Measurements from ENCODE around the gene RPF1. TPM values are rescaled to one million over a fixed set of nuclear protein-coding genes. Genes with fewer than 3 reads are reported as not detected.

The RPF1 gene
- total RNA-seq, 5 donors from 2014 or later (not counting 1 experiment from before 2014, with no cell fraction given), result 40.8 to 52.1 (median 43.6) TPM

- Histone ChIP-seq H3K4me3 (ENCODE audit: control insufficient read depth in 1 of 2, extremely low read depth in 1 of 2, low read length in 1 of 2) (no peak overlapping the region), H3K27me3 (replicated peaks in 1 of 2; ENCODE audit: control insufficient read depth in 2 of 2, extremely low read depth in 1 of 2, insufficient read depth in 2 of 2, low read length in 1 of 2) (peaks cover 0 to 10% of the 10 kb centered on the region in 2 experiments), H3K9me3 (no peaks in the 10 kb centered on the region), H3K4me1 (ENCODE audit: control insufficient read depth in 1 of 2, extremely low read depth in 1 of 2, insufficient read depth in 2 of 2, low read length in 2 of 2) (peaks cover 16 to 18% of the 10 kb centered on the region in 2 experiments), H3K27ac (ENCODE audit: low read length) (no peak overlapping the region), H3K36me3 (ENCODE audit: control insufficient read depth in 2 of 2, extremely low read depth in 1 of 2, insufficient read depth in 1 of 2, low read length in 1 of 2) (peaks cover 0 to 28% of the 10 kb centered on the region in 2 donors)
- no peak overlapping the region for H3K27ac Mint-ChIP-seq
- H3K4me1 Mint-ChIP-seq, result peaks cover 51 to 55% (median 54%) of the 10 kb centered on the region in 3 donors
- H3K9me3 Mint-ChIP-seq, result peaks cover 4 to 15% (median 5%) of the 10 kb centered on the region in 3 donors
- ATAC-seq (replicated peaks in 1 of 4), result no peak
- CTCF ChIA-PET, result interaction anchor here (0.6 to 2.0 kb wide), 15 partner anchors 14 to 464 kb away, joined by 3 to 10 read pairs (median 4); partner anchors contain the start of genes GNG5 (in 1 of the 2), PRKACB (in 1 of the 2) and SPATA1 (in 1 of the 2)
- peaks cover 44% of the 10 kb centered on the region for H3K36me3 Mint-ChIP-seq
- peaks cover 11 to 18% of the 10 kb centered on the region in 2 donors for H3K27me3 Mint-ChIP-seq
- no peak for DNase-seq
- WGBS (ENCODE audit: insufficient coverage), result no CpG with 5 or more reads among the region's 4 CpGs
- peak overlapping the region; percentile 95 to 98 (median 96) for H3K4me3 Mint-ChIP-seq
- POLR2A ChIA-PET, result interaction anchor here (0.6 to 1.9 kb wide), 13 partner anchors 14 to 336 kb away, joined by 3 to 13 read pairs (median 3); partner anchors contain the start of genes CTBS (in 1 of the 2) and PRKACB (in 1 of the 2)
These were observed 1.6 kb downstream of the RPF1 start for GRCh38 chr1:84480650-84481049.

GRCh38 chr1:84481317-84481716 is 2.3 kb downstream of the RPF1 start:
- Histone ChIP-seq H3K4me1 (ENCODE audit: control insufficient read depth in 1 of 2, extremely low read depth in 1 of 2, insufficient read depth in 2 of 2, low read length in 2 of 2) (peaks cover 16 to 18% of the 10 kb centered on the region in 2 experiments), H3K4me3 (ENCODE audit: control insufficient read depth in 1 of 2, extremely low read depth in 1 of 2, low read length in 1 of 2) (no peak overlapping the region), H3K9me3 (no peaks in the 10 kb centered on the region), H3K27ac (ENCODE audit: low read length) (no peak overlapping the region), H3K27me3 (replicated peaks in 1 of 2; ENCODE audit: control insufficient read depth in 2 of 2, extremely low read depth in 1 of 2, insufficient read depth in 2 of 2, low read length in 1 of 2) (peaks cover 0 to 9% of the 10 kb centered on the region in 2 experiments), H3K36me3 (ENCODE audit: control insufficient read depth in 2 of 2, extremely low read depth in 1 of 2, insufficient read depth in 1 of 2, low read length in 1 of 2) (peaks cover 0 to 32% of the 10 kb centered on the region in 2 donors)
- DNase-seq (no peak), ATAC-seq (replicated peaks in 1 of 4) (no peak)
- H3K27me3 Mint-ChIP-seq, result peaks cover 8 to 13% of the 10 kb centered on the region in 2 donors
- no CpG with 5 or more reads among the region's 2 CpGs for WGBS (ENCODE audit: insufficient coverage)
- POLR2A ChIA-PET, result interaction anchor here in 1 of 2 donors (1.0 to 1.1 kb wide), 2 partner anchors 10 to 22 kb away, joined by 3 to 5 read pairs; no protein-coding TSS in a partner anchor
- H3K36me3 Mint-ChIP-seq, result peaks cover 49% of the 10 kb centered on the region
- H3K4me1 Mint-ChIP-seq, result peaks cover 58 to 62% (median 59%) of the 10 kb centered on the region in 3 donors
- peaks cover 4 to 18% (median 5%) of the 10 kb centered on the region in 3 donors for H3K9me3 Mint-ChIP-seq
- CTCF ChIA-PET, result interaction anchor here (0.5 to 2.0 kb wide), 8 partner anchors 25 to 464 kb away, joined by 3 to 7 read pairs (median 4); partner anchors contain the start of genes SPATA1 (in 2 of the 2), GNG5 (in 1 of the 2) and PRKACB (in 1 of the 2)
- H3K27ac Mint-ChIP-seq, result no peak overlapping the region
- peak overlapping the region; percentile 54 to 96 (median 58) for H3K4me3 Mint-ChIP-seq

DNA sequence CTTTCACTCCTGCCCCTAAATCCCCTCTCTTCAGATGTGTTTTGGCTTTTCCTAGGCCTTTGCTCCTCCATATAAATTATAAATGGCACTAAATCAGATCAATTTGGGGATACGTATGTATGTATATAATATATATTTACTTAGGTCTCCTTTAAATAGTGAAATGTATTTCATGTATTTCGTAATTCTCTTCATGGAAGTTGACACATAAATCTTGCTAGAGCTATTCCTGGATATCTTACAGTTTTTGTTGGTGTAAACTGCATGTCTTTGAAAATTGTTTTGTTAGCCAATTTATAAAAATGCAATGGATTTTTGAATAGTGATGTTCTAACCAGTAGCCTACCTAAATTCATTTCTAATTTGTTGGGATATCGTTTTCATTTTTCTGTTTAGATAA is 9.0 kb downstream of the RPF1 start:
- Mint-ChIP-seq H3K9me3 (peaks cover 0 to 3% (median 0%) of the 10 kb centered on the region in 3 donors), H3K27me3 (no peaks in the 10 kb centered on the region), H3K4me3 (no peak overlapping the region), H3K27ac (no peak overlapping the region), H3K4me1 (peaks cover 47 to 54% (median 52%) of the 10 kb centered on the region in 3 donors), H3K36me3 (peaks cover 53% of the 10 kb centered on the region)
- Histone ChIP-seq H3K4me3 (ENCODE audit: control insufficient read depth in 1 of 2, extremely low read depth in 1 of 2, low read length in 1 of 2) (no peak overlapping the region), H3K9me3 (no peaks in the 10 kb centered on the region), H3K27ac (ENCODE audit: low read length) (no peak overlapping the region), H3K4me1 (ENCODE audit: control insufficient read depth in 1 of 2, extremely low read depth in 1 of 2, insufficient read depth in 2 of 2, low read length in 2 of 2) (no peaks in the 10 kb centered on the region), H3K36me3 (ENCODE audit: control insufficient read depth in 2 of 2, extremely low read depth in 1 of 2, insufficient read depth in 1 of 2, low read length in 1 of 2) (peaks cover 0 to 65% of the 10 kb centered on the region in 2 donors), H3K27me3 (replicated peaks in 1 of 2; ENCODE audit: control insufficient read depth in 2 of 2, extremely low read depth in 1 of 2, insufficient read depth in 2 of 2, low read length in 1 of 2) (no peaks in the 10 kb centered on the region)
- DNase-seq (no peak), ATAC-seq (replicated peaks in 1 of 4) (no peak)
- POLR2A ChIA-PET, result no interaction called here
- CTCF ChIA-PET, result no interaction called here
- WGBS (ENCODE audit: insufficient coverage), result no CpG with 5 or more reads among the region's 3 CpGs

DNA sequence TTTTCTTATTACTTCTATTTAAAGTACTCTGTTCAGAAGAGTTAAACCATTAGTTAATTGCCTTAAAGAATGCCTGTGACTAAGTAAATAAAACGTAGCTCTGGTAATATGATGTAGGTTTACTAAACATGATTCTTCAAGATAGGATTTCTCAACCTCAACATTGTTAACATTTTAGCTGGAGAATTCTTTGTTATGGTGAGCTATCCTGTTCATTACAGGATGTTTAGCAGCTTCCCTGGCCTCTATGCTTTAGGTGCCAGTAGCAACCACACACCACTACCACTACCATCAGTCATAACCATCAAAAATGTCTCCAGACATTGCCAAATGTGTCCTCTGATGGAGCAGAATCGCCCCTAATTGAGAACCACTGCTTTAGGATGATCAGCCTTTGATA is 10.7 kb downstream of the RPF1 start:
- Mint-ChIP-seq H3K27me3 (no peaks in the 10 kb centered on the region), H3K27ac (no peak overlapping the region), H3K9me3 (peaks cover 0 to 3% (median 0%) of the 10 kb centered on the region in 3 donors), H3K4me3 (no peak overlapping the region), H3K36me3 (peaks cover 52% of the 10 kb centered on the region), H3K4me1 (peaks cover 35 to 47% (median 39%) of the 10 kb centered on the region in 3 donors)
- WGBS (ENCODE audit: insufficient coverage), result no CpG with 5 or more reads among the region's 2 CpGs
- Histone ChIP-seq H3K9me3 (no peaks in the 10 kb centered on the region), H3K27me3 (replicated peaks in 1 of 2; ENCODE audit: control insufficient read depth in 2 of 2, extremely low read depth in 1 of 2, insufficient read depth in 2 of 2, low read length in 1 of 2) (no peaks in the 10 kb centered on the region), H3K4me1 (ENCODE audit: control insufficient read depth in 1 of 2, extremely low read depth in 1 of 2, insufficient read depth in 2 of 2, low read length in 2 of 2) (no peaks in the 10 kb centered on the region), H3K27ac (ENCODE audit: low read length) (no peak overlapping the region), H3K36me3 (ENCODE audit: control insufficient read depth in 2 of 2, extremely low read depth in 1 of 2, insufficient read depth in 1 of 2, low read length in 1 of 2) (peaks cover 0 to 69% of the 10 kb centered on the region in 2 donors), H3K4me3 (ENCODE audit: control insufficient read depth in 1 of 2, extremely low read depth in 1 of 2, low read length in 1 of 2) (no peak overlapping the region)
- ChIA-PET POLR2A (no interaction called here), CTCF (interaction anchor here in 1 of 2 donors (0.9 kb wide), 1 partner anchor 765 kb away, joined by 3 read pairs; no protein-coding TSS in a partner anchor)
- ATAC-seq (replicated peaks in 1 of 4) (no peak), DNase-seq (no peak)

DNA sequence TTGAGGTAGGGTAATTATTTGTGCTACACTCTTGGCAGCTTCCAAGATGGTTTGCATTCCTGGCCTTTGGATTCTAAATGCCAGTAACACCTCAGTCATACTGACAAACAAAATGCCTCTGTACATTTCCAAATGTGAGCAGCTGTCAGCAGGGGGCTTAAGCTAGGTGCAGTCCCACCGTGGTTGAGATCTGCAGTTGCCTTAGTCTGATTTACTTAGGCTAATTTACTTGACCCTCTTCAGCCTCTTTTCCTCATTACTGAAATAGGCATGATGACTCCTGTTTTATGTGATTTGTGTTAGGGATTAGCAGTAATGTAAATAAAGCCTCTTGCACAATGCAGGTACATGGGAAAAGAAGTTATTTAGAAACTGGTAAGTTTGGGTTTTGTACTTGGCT is 13.7 kb downstream of the RPF1 start:
- peak overlapping the region in 1 of 2 donors; percentile 31 for H3K27ac Mint-ChIP-seq
- Histone ChIP-seq H3K4me1 (ENCODE audit: control insufficient read depth in 1 of 2, extremely low read depth in 1 of 2, insufficient read depth in 2 of 2, low read length in 2 of 2) (no peaks in the 10 kb centered on the region), H3K27ac (ENCODE audit: low read length) (no peak overlapping the region), H3K4me3 (ENCODE audit: control insufficient read depth in 1 of 2, extremely low read depth in 1 of 2, low read length in 1 of 2) (no peak overlapping the region), H3K27me3 (replicated peaks in 1 of 2; ENCODE audit: control insufficient read depth in 2 of 2, extremely low read depth in 1 of 2, insufficient read depth in 2 of 2, low read length in 1 of 2) (no peaks in the 10 kb centered on the region), H3K36me3 (ENCODE audit: control insufficient read depth in 2 of 2, extremely low read depth in 1 of 2, insufficient read depth in 1 of 2, low read length in 1 of 2) (peaks cover 0 to 82% of the 10 kb centered on the region in 2 donors), H3K9me3 (no peaks in the 10 kb centered on the region)
- ChIA-PET CTCF (interaction anchor here in 1 of 2 donors (0.6 kb wide), 1 partner anchor 31 kb away, joined by 3 read pairs; no protein-coding TSS in a partner anchor), POLR2A (no interaction called here)
- ATAC-seq (replicated peaks in 1 of 4) (no peak), DNase-seq (no peak)
- no peak overlapping the region for H3K4me3 Mint-ChIP-seq
- WGBS (ENCODE audit: insufficient coverage), result no CpG with 5 or more reads among the region's 1 CpG
- H3K9me3 Mint-ChIP-seq, result no peaks in the 10 kb centered on the region
- peaks cover 50% of the 10 kb centered on the region for H3K36me3 Mint-ChIP-seq
- H3K4me1 Mint-ChIP-seq, result peaks cover 12 to 27% (median 25%) of the 10 kb centered on the region in 3 donors
- H3K27me3 Mint-ChIP-seq, result no peaks in the 10 kb centered on the region

DNA sequence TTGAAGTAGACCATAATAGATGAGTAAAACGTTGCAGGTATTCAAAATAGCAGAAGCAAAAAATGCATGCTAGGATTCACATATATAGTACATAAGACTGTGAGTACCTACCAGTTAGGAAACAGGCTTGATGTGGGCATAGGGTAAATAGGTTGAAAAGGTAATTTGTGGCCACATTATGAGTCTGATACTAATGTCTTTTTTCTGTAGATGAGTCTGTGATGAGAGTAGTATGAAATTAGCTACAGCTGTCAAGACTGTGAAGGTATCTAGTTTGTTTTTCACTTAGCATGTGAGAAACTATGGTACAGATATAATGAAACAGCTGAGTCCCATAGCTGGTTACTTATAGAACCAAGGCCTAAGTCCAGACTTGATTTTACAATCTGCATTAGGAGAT is 14.7 kb downstream of the RPF1 start:
- ChIA-PET CTCF (no interaction called here), POLR2A (interaction anchor here (0.5 to 0.9 kb wide), 2 partner anchors 10 to 191 kb away, joined by 5 to 7 read pairs; no protein-coding TSS in a partner anchor)
- no peaks in the 10 kb centered on the region for H3K27me3 Mint-ChIP-seq
- H3K4me3 Mint-ChIP-seq, result no peak overlapping the region
- ATAC-seq (replicated peaks in 1 of 4), result no peak
- Histone ChIP-seq H3K4me1 (ENCODE audit: control insufficient read depth in 1 of 2, extremely low read depth in 1 of 2, insufficient read depth in 2 of 2, low read length in 2 of 2) (peaks cover 0 to 2% of the 10 kb centered on the region in 2 experiments), H3K36me3 (ENCODE audit: control insufficient read depth in 2 of 2, extremely low read depth in 1 of 2, insufficient read depth in 1 of 2, low read length in 1 of 2) (peaks cover 0 to 89% of the 10 kb centered on the region in 2 donors), H3K27me3 (replicated peaks in 1 of 2; ENCODE audit: control insufficient read depth in 2 of 2, extremely low read depth in 1 of 2, insufficient read depth in 2 of 2, low read length in 1 of 2) (no peaks in the 10 kb centered on the region), H3K4me3 (ENCODE audit: control insufficient read depth in 1 of 2, extremely low read depth in 1 of 2, low read length in 1 of 2) (no peak overlapping the region), H3K9me3 (no peaks in the 10 kb centered on the region), H3K27ac (ENCODE audit: low read length) (no peak overlapping the region)
- peaks cover 54% of the 10 kb centered on the region for H3K36me3 Mint-ChIP-seq
- no CpG with 5 or more reads among the region's 1 CpG for WGBS (ENCODE audit: insufficient coverage)
- H3K27ac Mint-ChIP-seq, result peak overlapping the region; percentile 36 to 45
- H3K9me3 Mint-ChIP-seq, result no peaks in the 10 kb centered on the region
- no peak for DNase-seq
- H3K4me1 Mint-ChIP-seq, result peaks cover 19 to 26% (median 25%) of the 10 kb centered on the region in 3 donors
